Activated T-cell treated with anti-CD3 and anti-CD28 coated beads for 24 hours (primary cell): Measurements from ENCODE around the gene CCDC73.
A peak's percentile ranks its signal among the peaks of the same experiment; 100 is the strongest.
"Not testable (repeated sequence)": the region's sequence is repeated elsewhere in the genome, so short reads cannot be mapped to it uniquely, and the experiment has no call there.

Source experiments
- DNase-seq: peaks from one replicate; pipeline ENCODE4 v3.0.0-alpha.2; 2020; ENCODE audit warnings: low read depth

The CCDC73 gene

GRCh38 chr11:32796425-32796824 is 2.0 kb upstream of the CCDC73 start:
- no peak for DNase-seq

- DNase-seq, result peak; percentile 59
Measured at GRCh38 chr11:32792948-32793475, 1.4 kb downstream of the CCDC73 start.

GRCh38 chr11:32792111-32792947 is 2.1 kb downstream of the CCDC73 start:
- DNase-seq, result no peak

- no peak for DNase-seq
Measured at GRCh38 chr11:32790916-32791315, 3.5 kb downstream of the CCDC73 start.

- no peak for DNase-seq
Measured at GRCh38 chr11:32786811-32787210, 7.7 kb downstream of the CCDC73 start.

- DNase-seq, result no peak
Measured at GRCh38 chr11:32785262-32785661, 9.2 kb downstream of the CCDC73 start.

- no peak for DNase-seq
Measured at GRCh38 chr11:32781721-32782120, 12.7 kb downstream of the CCDC73 start.

GRCh38 chr11:32780839-32781238 is 13.6 kb downstream of the CCDC73 start:
- DNase-seq, result not testable (repeated sequence)

GRCh38 chr11:32779136-32779535 is 15.3 kb downstream of the CCDC73 start:
- no peak for DNase-seq

GRCh38 chr11:32775908-32776307 is 18.6 kb downstream of the CCDC73 start:
- no peak for DNase-seq

GRCh38 chr11:32774081-32774480 is 20.4 kb downstream of the CCDC73 start:
- no peak for DNase-seq

- DNase-seq, result no peak
Measured at GRCh38 chr11:32772731-32773130, 21.7 kb downstream of the CCDC73 start.

GRCh38 chr11:32761774-32762173 is 32.7 kb downstream of the CCDC73 start:
- DNase-seq, result not testable (repeated sequence)

GRCh38 chr11:32758291-32758690 is 36.2 kb downstream of the CCDC73 start:
- no peak for DNase-seq

GRCh38 chr11:32753181-32753580 is 41.3 kb downstream of the CCDC73 start:
- DNase-seq, result not testable (repeated sequence)

GRCh38 chr11:32752001-32752400 is 42.5 kb downstream of the CCDC73 start:
- DNase-seq, result no peak

- DNase-seq, result no peak
Measured at GRCh38 chr11:32751381-32751780, 43.1 kb downstream of the CCDC73 start.

- DNase-seq, result no peak
Measured at GRCh38 chr11:32729976-32730375, 64.5 kb downstream of the CCDC73 start.

- no peak for DNase-seq
Measured at GRCh38 chr11:32723332-32723731, 71.1 kb downstream of the CCDC73 start.

GRCh38 chr11:32722255-32722654 is 72.2 kb downstream of the CCDC73 start:
- DNase-seq, result no peak

GRCh38 chr11:32713496-32713895 is 81.0 kb downstream of the CCDC73 start:
- DNase-seq, result no peak

- not testable (repeated sequence) for DNase-seq
Measured at GRCh38 chr11:32708978-32709377, 85.5 kb downstream of the CCDC73 start.

- DNase-seq, result no peak
Measured at GRCh38 chr11:32706985-32707741, 87.3 kb downstream of the CCDC73 start.
